HepG2 (cell line): Measurements from ENCODE around the gene SEMA7A. TPM values are rescaled to one million over a fixed set of nuclear protein-coding genes. Genes with fewer than 3 reads are reported as not detected.

Experiments
- ATF1 ChIP-seq: IDR thresholded peaks from 2 replicates; pipeline ENCODE4 v1.6.1; 2016; ENCODE audit warnings: mild to moderate bottlenecking, control low read depth
- ATF5 ChIP-seq: sonication (generic); formaldehyde crosslinking; IDR thresholded peaks from 2 replicates; pipeline ENCODE4 v1.4.0; 2020; ENCODE audit warnings: mild to moderate bottlenecking, low read depth, missing genetic modification reagents
- EEA1 ChIP-seq: sonication (generic); formaldehyde crosslinking; IDR thresholded peaks from 2 replicates; pipeline ENCODE4 v1.5.1; 2020; ENCODE audit warnings: mild to moderate bottlenecking, missing genetic modification reagents, borderline replicate concordance
- KDM1A ChIP-seq: IDR thresholded peaks from 2 replicates; pipeline ENCODE4 v1.6.1; 2016; ENCODE audit warnings: missing compliant biosample characterization
- NR2C2 ChIP-seq: sonication (generic); formaldehyde crosslinking; IDR thresholded peaks from 2 replicates; pipeline ENCODE4 v1.4.0; 2020; ENCODE audit warnings: missing genetic modification reagents, mild to moderate bottlenecking, moderate library complexity, borderline replicate concordance
- PRDM4 ChIP-seq: sonication (generic); formaldehyde crosslinking; IDR thresholded peaks from 2 replicates; pipeline ENCODE4 v1.9.0; 2021; ENCODE audit warnings: missing genetic modification reagents, borderline replicate concordance
- REPIN1 ChIP-seq: sonication (generic); formaldehyde crosslinking; IDR thresholded peaks from 2 replicates; pipeline ENCODE4 v1.8.0; 2022; ENCODE audit warnings: missing genetic modification reagents, low read depth, mild to moderate bottlenecking, borderline replicate concordance
- YEATS2 ChIP-seq: sonication (generic); formaldehyde crosslinking; IDR thresholded peaks from 2 replicates; pipeline ENCODE4 v1.4.0; 2020; ENCODE audit warnings: missing genetic modification reagents, borderline replicate concordance
- ZBTB37 ChIP-seq: sonication (generic); formaldehyde crosslinking; IDR thresholded peaks from 2 replicates; pipeline ENCODE4 v1.4.0; 2020; ENCODE audit warnings: mild to moderate bottlenecking, missing genetic modification reagents
- ZBTB49 ChIP-seq: sonication (generic); formaldehyde crosslinking; IDR thresholded peaks from 2 replicates; pipeline ENCODE4 v1.4.0; 2020; ENCODE audit warnings: missing genetic modification reagents, borderline replicate concordance
- ZNF275 ChIP-seq: sonication (generic); formaldehyde crosslinking; IDR thresholded peaks from 2 replicates; pipeline ENCODE4 v1.8.0; 2022; ENCODE audit warnings: missing genetic modification reagents, mild to moderate bottlenecking, inconsistent platforms, borderline replicate concordance
- polyA plus RNA-seq, 8 experiments: library from polyadenylated mRNA; depleted of rRNA in 3 of 8; stranded (reverse) in 7 of 8; unstranded in 1 of 8; fragments of >200 nt; fragmentation: Illumina TruSeq in 4 of 8; extraction: Trizol in 4 of 8; gene quantifications; 2 replicates each; pipeline versions ENCODE4 v1.2.1 to v1.2.3, GENCODE V29; 2011 to 2016; ENCODE audit warnings: low read depth in 4 of 8, missing spikeins in 1 of 8, mixed read lengths in 1 of 8; ENCODE audit not compliant: insufficient read depth in 1 of 8
- total RNA-seq, 5 experiments: library from RNA; depleted of rRNA; stranded (reverse); fragments of >200 nt; fragmentation: Illumina TruSeq; extraction: Trizol; gene quantifications; 2 replicates each; pipeline ENCODE4 v1.2.3, GENCODE V29; 2016; ENCODE audit warnings: low read depth in 1 of 5

Gene SEMA7A
- total and polyA plus RNA-seq, 2 of the 13 experiments (the other 11 are each of a cell fraction or from before 2014, with no cell fraction given), result 9.0 to 15.8 TPM

DNA sequence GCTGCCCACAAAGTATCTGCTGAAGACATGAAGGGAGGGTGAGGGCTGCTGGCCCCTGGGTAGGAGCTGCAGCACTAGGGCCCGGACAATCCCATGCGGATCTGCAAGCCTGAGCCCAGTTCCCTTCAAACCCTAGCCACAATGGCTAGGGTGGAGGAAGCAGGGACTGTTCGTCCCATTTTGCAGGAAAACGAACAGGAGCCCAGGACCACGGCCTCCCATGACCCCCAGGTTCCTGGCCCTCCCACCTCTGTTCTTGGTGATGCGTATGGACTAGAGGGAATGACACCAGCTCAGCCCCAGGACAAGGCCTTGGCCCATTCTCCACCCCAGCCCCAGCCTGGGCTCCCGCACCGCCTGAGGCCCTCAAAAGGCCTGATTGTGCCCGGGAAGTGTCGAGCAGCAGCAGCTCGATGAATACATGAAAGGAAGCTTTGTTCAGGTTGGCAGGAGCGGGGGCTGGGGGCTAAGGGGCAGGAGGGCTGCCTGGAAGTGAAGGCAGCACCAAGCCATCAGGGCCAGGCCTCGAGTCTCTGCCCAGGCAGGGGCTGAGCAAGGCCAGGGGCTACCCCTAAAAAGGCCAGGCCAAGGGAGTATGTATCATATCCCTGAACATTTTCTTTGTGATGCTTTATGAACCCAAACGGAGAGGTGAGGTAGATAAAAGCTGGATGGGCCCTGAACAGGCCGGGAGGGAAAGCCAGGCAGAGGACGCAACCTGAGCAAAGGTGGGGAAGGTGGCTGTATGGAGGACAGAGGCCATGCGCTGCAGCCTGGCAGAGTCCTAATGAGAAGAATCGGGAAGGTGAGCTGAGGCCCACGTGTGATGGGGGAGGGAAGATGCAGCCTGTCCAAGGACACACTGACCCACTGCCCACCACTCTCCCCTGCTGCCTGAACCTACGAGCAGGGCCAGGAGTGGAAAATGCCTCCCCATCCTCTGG, 12.2 kb downstream of the SEMA7A start (continued):
- TF ChIP-seq ZBTB49 (CRISPR knock-in tag), result 0 out of 2 replicates have a peak, but pooled peaks have one; percentile 60
- TF ChIP-seq KDM1A (CRISPR knock-in tag), result no peak; the same call in 1 of the 2 replicates
- TF ChIP-seq EEA1 (CRISPR knock-in tag), result no peak; the same call in 1 of the 2 replicates
- TF ChIP-seq ATF1 (CRISPR knock-in tag), result no peak
- TF ChIP-seq ZBTB37 (CRISPR knock-in tag), result no peak
- TF ChIP-seq ATF5 (CRISPR knock-in tag), result no peak
- 0 out of 2 replicates have a peak, but pooled peaks have one; percentile 61 for TF ChIP-seq ZNF275 (CRISPR knock-in tag)
- peak; percentile 25; the same call in 1 of the 2 replicates for TF ChIP-seq PRDM4 (CRISPR knock-in tag)
- no peak for TF ChIP-seq REPIN1
- peak; percentile 16; the same call in 1 of the 2 replicates for TF ChIP-seq NR2C2 (CRISPR knock-in tag)
- 0 out of 2 replicates have a peak, but pooled peaks have one; percentile 46 for TF ChIP-seq YEATS2 (CRISPR knock-in tag)
